Measurements from ENCODE around the gene UNC5C. TPM values are rescaled to one million over a fixed set of nuclear protein-coding genes. Genes with fewer than 3 reads are reported as not detected.

UNC5C gene
- total RNA-seq, 1 donor from 2014 or later, result 15.5 TPM

- H3K27me3 Mint-ChIP-seq (ENCODE audit: low read depth), result no peaks in the 10 kb centered on the region
- DNase-seq (ENCODE audit: low spot score), result no peak
- no peak overlapping the region for H3K27ac Mint-ChIP-seq (ENCODE audit: unreplicated experiment)
- peaks cover 14% of the 10 kb centered on the region for H3K4me1 Mint-ChIP-seq (ENCODE audit: low read depth)
- H3K4me3 Mint-ChIP-seq (ENCODE audit: unreplicated experiment), result no peak overlapping the region
- H3K9me3 Mint-ChIP-seq (ENCODE audit: low read depth), result no peaks in the 10 kb centered on the region
- peaks cover 2% of the 10 kb centered on the region for H3K36me3 Mint-ChIP-seq (ENCODE audit: low read depth)
- TF ChIP-seq CTCF (IDR thresholded peaks at IDR 0.05), result no peak
Measured at GRCh38 chr4:95314573-95314972, 234.2 kb downstream of the UNC5C start.

- Mint-ChIP-seq H3K27me3 (ENCODE audit: low read depth) (no peaks in the 10 kb centered on the region), H3K36me3 (ENCODE audit: low read depth) (peaks cover 9% of the 10 kb centered on the region), H3K27ac (ENCODE audit: unreplicated experiment) (no peak overlapping the region), H3K9me3 (ENCODE audit: low read depth) (peaks cover under 1% of the 10 kb centered on the region), H3K4me1 (ENCODE audit: low read depth) (peaks cover 13% of the 10 kb centered on the region), H3K4me3 (ENCODE audit: unreplicated experiment) (no peak overlapping the region)
- no peak for DNase-seq (ENCODE audit: low spot score)
- TF ChIP-seq CTCF (IDR thresholded peaks at IDR 0.05), result no peak
Measured at GRCh38 chr4:95304898-95305297, 243.9 kb downstream of the UNC5C start.

- Mint-ChIP-seq H3K27ac (ENCODE audit: unreplicated experiment) (no peak overlapping the region), H3K27me3 (ENCODE audit: low read depth) (no peaks in the 10 kb centered on the region), H3K9me3 (ENCODE audit: low read depth) (peaks cover 15% of the 10 kb centered on the region), H3K36me3 (ENCODE audit: low read depth) (peaks cover 14% of the 10 kb centered on the region), H3K4me1 (ENCODE audit: low read depth) (peaks cover 12% of the 10 kb centered on the region), H3K4me3 (ENCODE audit: unreplicated experiment) (no peak overlapping the region)
- DNase-seq (ENCODE audit: low spot score), result no peak
- no peak for TF ChIP-seq CTCF (IDR thresholded peaks at IDR 0.05)
Measured at GRCh38 chr4:95300304-95300703, 248.5 kb downstream of the UNC5C start.

GRCh38 chr4:95296052-95296451, 252.7 kb downstream of the UNC5C start:
- TF ChIP-seq CTCF (IDR thresholded peaks at IDR 0.05), result no peak
- Mint-ChIP-seq H3K4me1 (ENCODE audit: low read depth) (peaks cover 5% of the 10 kb centered on the region), H3K9me3 (ENCODE audit: low read depth) (peaks cover 15% of the 10 kb centered on the region), H3K27ac (ENCODE audit: unreplicated experiment) (no peak overlapping the region), H3K27me3 (ENCODE audit: low read depth) (no peaks in the 10 kb centered on the region), H3K4me3 (ENCODE audit: unreplicated experiment) (no peak overlapping the region), H3K36me3 (ENCODE audit: low read depth) (peaks cover 9% of the 10 kb centered on the region)
- DNase-seq (ENCODE audit: low spot score), result no peak

- Mint-ChIP-seq H3K27me3 (ENCODE audit: low read depth) (no peaks in the 10 kb centered on the region), H3K36me3 (ENCODE audit: low read depth) (peaks cover 5% of the 10 kb centered on the region), H3K4me1 (ENCODE audit: low read depth) (peaks cover 11% of the 10 kb centered on the region), H3K4me3 (ENCODE audit: unreplicated experiment) (no peak overlapping the region), H3K27ac (ENCODE audit: unreplicated experiment) (no peak overlapping the region), H3K9me3 (ENCODE audit: low read depth) (peaks cover 15% of the 10 kb centered on the region)
- no peak for DNase-seq (ENCODE audit: low spot score)
- no peak for TF ChIP-seq CTCF (IDR thresholded peaks at IDR 0.05)
Measured at GRCh38 chr4:95295157-95295556, 253.6 kb downstream of the UNC5C start.
